ENCODE data around the gene FXYD5. TPM values are rescaled to one million over a fixed set of nuclear protein-coding genes. Genes with fewer than 3 reads are reported as not detected.

Gene FXYD5
- total and polyA plus RNA-seq, 2 donors (not counting 3 experiments of a cell fraction or from before 2014, with no cell fraction given), result 223 to 290 TPM

DNA sequence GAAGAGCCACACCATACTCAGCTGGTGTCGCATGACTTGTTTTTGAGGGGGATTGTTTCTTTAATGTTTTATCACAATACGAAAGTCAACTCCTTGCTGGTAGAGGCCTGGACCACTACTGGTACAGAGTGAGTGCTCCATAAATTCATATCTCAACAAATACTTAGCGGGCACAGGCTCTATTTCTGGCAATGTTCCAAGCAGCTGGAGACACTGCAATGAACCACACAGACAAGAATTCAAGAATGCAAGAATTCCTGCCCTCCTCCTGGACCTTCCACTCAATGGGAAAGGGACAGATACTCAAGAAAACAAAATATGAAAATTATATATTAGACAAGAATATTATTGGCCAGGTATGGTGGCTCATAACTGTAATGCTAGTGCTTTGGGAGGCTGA lies 5.1 kb upstream of the FXYD5 start:
- no peak for FAIRE-seq
- TF ChIP-seq EZH2 (IDR thresholded peaks at IDR 0.05; ENCODE audit: borderline replicate concordance, low read depth, low read length, severe bottlenecking) (no peak), POLR2AphosphoS5 (IDR thresholded peaks at IDR 0.05; ENCODE audit: insufficient read depth, low read depth, low read length) (no peak), JUN (IDR thresholded peaks at IDR 0.05; ENCODE audit: borderline replicate concordance, insufficient read depth, insufficient read length, low read depth) (no peak), GATA2 (IDR thresholded peaks at IDR 0.05; ENCODE audit: insufficient read depth, insufficient read length, low read depth, low read length) (no peak), FOS (IDR thresholded peaks at IDR 0.05; ENCODE audit: borderline replicate concordance, insufficient read depth, low read length) (no peak), MYC (IDR thresholded peaks at IDR 0.05; ENCODE audit: low read depth, low read length) (no peak), POLR2A (IDR thresholded peaks at IDR 0.05; ENCODE audit: low read depth, low read length) (no peak)
- TF ChIP-seq, protein P1, sequence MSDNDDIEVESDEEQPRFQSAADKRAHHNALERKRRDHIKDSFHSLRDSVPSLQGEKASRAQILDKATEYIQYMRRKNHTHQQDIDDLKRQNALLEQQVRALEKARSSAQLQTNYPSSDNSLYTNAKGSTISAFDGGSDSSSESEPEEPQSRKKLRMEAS (IDR thresholded peaks at IDR 0.05; ENCODE audit: insufficient read depth, insufficient read length), result no peak
- TF ChIP-seq, protein P2, sequence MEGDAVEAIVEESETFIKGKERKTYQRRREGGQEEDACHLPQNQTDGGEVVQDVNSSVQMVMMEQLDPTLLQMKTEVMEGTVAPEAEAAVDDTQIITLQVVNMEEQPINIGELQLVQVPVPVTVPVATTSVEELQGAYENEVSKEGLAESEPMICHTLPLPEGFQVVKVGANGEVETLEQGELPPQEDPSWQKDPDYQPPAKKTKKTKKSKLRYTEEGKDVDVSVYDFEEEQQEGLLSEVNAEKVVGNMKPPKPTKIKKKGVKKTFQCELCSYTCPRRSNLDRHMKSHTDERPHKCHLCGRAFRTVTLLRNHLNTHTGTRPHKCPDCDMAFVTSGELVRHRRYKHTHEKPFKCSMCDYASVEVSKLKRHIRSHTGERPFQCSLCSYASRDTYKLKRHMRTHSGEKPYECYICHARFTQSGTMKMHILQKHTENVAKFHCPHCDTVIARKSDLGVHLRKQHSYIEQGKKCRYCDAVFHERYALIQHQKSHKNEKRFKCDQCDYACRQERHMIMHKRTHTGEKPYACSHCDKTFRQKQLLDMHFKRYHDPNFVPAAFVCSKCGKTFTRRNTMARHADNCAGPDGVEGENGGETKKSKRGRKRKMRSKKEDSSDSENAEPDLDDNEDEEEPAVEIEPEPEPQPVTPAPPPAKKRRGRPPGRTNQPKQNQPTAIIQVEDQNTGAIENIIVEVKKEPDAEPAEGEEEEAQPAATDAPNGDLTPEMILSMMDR (IDR thresholded peaks at IDR 0.05; ENCODE audit: extremely low read depth in 1 of 2, insufficient read depth in 1 of 2, low read depth in 1 of 2, low read length in 2 of 2), result no peak
- no peaks in the 10 kb centered on the region for H3K9me1 ChIP-seq (replicated peaks; ENCODE audit: control insufficient read depth, extremely low read depth, insufficient read depth, low read length)
- H4K20me1 ChIP-seq (replicated peaks; ENCODE audit: control insufficient read depth, extremely low read depth, insufficient read depth, low read length), result no peaks in the 10 kb centered on the region
- dilution Hi-C loops (cut with MboI; ENCODE audit: extremely low pct_ligation_motif_present, low sequenced_read_pairs) (no loop called here), intact Hi-C loops (cut with micrococcal nuclease) (no loop called here)
- H3K4me1 ChIP-seq (ENCODE audit: control insufficient read depth, extremely low read depth, insufficient read depth, low read length), result peaks cover 9% of the 10 kb centered on the region
- BruUV-seq (replicated peaks), result no TSS peak
- H3K36me3 ChIP-seq (ENCODE audit: control insufficient read depth in 2 of 2, extremely low read depth in 1 of 2, insufficient read depth in 2 of 2, low read length in 2 of 2), result no peaks in the 10 kb centered on the region
- peaks cover 0 to 2% of the 10 kb centered on the region in 2 experiments for H3K27me3 ChIP-seq (ENCODE audit: control insufficient read depth in 2 of 2, insufficient read depth in 2 of 2, low read length in 2 of 2)
- POLR2A ChIA-PET, result no interaction called here
- no peak overlapping the region for H3K27ac ChIP-seq (ENCODE audit: insufficient read depth, low read depth, low read length)
- H2AFZ ChIP-seq (ENCODE audit: low read depth, low read length), result no peak overlapping the region
- no peaks in the 10 kb centered on the region for H3K9me3 ChIP-seq (replicated peaks; ENCODE audit: control insufficient read depth, insufficient read depth, low read length)
- CTCF ChIA-PET, result no interaction called here
- no peaks in the 10 kb centered on the region for H3K79me2 ChIP-seq (ENCODE audit: control insufficient read depth, insufficient read depth, low read length)
- H3K4me2 ChIP-seq (ENCODE audit: insufficient read depth, low read length), result no peak overlapping the region
- no peak overlapping the region for H3K4me3 ChIP-seq (replicated peaks in 1 of 3; ENCODE audit: insufficient read depth in 1 of 3, low read depth in 1 of 3, low read length in 3 of 3)
- no peak overlapping the region for H3K9ac ChIP-seq (replicated peaks; ENCODE audit: extremely low read depth, insufficient read depth, low read length)
- DNase-seq (ENCODE audit: low read depth, low spot score), result no peak

Data from endothelial cell of umbilical vein (primary cell).